GM12865 (cell line): ENCODE measurements around the gene TSSK1B.

Source experiments
- DNase-seq: peaks from one replicate; pipeline ENCODE4 v3.0.0; 2010; ENCODE audit warnings: low read depth
- H3K4me3 ChIP-seq: 2 replicates; pipeline ENCODE4 v1.5.1; 2011; ENCODE audit warnings: mild to moderate bottlenecking, low read depth, low read length, control low read depth
- TF ChIP-seq, protein P1 (sequence below): IDR thresholded peaks from 2 replicates; pipeline ENCODE4 v1.5.1; 2011; ENCODE audit warnings: low read length, control low read depth, low read depth, inconsistent platforms; ENCODE audit not compliant: insufficient read depth; ENCODE audit errors: missing control alignments

TSSK1B gene

DNA sequence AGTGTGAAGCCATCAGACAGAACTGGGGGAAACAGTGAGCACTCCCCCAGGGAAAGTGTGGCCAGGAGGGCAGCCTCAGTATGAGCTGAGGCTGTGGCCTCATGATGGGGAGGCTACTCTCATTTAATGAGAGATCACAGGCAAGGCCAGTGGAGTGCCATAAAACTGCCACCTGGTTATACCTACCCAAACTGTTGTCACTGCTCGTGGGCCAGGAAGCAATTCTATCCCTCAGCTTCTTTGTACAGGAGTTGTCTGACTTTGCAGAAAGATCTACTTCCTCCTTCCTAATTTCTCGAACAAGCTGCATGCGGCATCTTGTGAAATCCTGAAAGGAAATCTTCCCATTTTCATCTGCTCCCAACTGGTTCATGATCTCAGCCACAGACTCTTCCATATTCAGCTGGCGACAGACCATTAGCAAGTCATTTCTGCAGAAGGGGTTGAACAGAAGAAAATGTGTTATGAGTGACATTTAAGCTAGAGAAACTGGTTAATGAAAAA lies 50.0 kb downstream of the TSSK1B start:
- no peak for DNase-seq
- TF ChIP-seq, protein P1, sequence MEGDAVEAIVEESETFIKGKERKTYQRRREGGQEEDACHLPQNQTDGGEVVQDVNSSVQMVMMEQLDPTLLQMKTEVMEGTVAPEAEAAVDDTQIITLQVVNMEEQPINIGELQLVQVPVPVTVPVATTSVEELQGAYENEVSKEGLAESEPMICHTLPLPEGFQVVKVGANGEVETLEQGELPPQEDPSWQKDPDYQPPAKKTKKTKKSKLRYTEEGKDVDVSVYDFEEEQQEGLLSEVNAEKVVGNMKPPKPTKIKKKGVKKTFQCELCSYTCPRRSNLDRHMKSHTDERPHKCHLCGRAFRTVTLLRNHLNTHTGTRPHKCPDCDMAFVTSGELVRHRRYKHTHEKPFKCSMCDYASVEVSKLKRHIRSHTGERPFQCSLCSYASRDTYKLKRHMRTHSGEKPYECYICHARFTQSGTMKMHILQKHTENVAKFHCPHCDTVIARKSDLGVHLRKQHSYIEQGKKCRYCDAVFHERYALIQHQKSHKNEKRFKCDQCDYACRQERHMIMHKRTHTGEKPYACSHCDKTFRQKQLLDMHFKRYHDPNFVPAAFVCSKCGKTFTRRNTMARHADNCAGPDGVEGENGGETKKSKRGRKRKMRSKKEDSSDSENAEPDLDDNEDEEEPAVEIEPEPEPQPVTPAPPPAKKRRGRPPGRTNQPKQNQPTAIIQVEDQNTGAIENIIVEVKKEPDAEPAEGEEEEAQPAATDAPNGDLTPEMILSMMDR: no peak
- no peak overlapping the region for H3K4me3 ChIP-seq

DNA sequence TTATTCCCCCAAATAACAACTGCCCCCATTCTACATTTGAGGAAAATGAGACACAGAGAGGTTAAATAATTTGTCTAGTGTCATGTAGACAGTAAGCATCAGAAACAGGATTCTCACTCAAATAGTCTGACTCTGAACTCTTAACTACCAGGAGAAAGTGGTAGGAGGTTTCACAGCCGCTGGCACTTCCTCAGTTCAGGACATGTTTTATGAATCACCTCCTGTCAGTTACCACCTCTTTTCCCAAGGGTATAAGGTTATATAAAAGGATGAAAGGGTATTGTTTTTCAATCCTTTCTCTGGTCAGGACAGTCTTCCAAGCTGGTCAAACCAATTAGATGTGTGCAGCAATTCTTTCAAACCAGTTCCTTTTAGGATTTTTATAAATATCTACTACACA lies 52.1 kb downstream of the TSSK1B start:
- no peak overlapping the region for H3K4me3 ChIP-seq
- TF ChIP-seq, protein P1: no peak
- DNase-seq: no peak
